HepG2 (cell line): ENCODE measurements around the gene BOLA3. TPM values are rescaled to one million over a fixed set of nuclear protein-coding genes. Genes with fewer than 3 reads are reported as not detected.

Experiments
- AHR ChIP-seq: IDR thresholded peaks from 2 replicates; pipeline ENCODE4 v1.6.1; 2018; ENCODE audit warnings: missing genetic modification reagents, missing compliant biosample characterization
- ARNT ChIP-seq: fragments of 450-650 bp; IDR thresholded peaks from 2 replicates; pipeline ENCODE4 v1.6.1; 2017
- FOXK2 ChIP-seq: fragments of 450-650 bp; IDR thresholded peaks from 2 replicates; pipeline ENCODE4 v1.6.1; 2016
- NR1H2 ChIP-seq: sonication (generic); formaldehyde crosslinking; IDR thresholded peaks from 2 replicates; pipeline ENCODE4 v1.8.1; 2022; ENCODE audit warnings: low read depth, missing genetic modification reagents, borderline replicate concordance
- NR2F6 ChIP-seq, 2 experiments: IDR thresholded peaks; 2 replicates each; pipeline ENCODE4 v1.6.1; 2016; ENCODE audit warnings: antibody characterized with exemption in 1 of 2, mild to moderate bottlenecking in 1 of 2
- PPARG ChIP-seq: conservative IDR thresholded peaks from 2 replicates; pipeline ENCODE4 v1.6.1; 2016; ENCODE audit warnings: missing biosample characterization, missing genetic modification reagents
- SMAD3 ChIP-seq: sonication (generic); formaldehyde crosslinking; IDR thresholded peaks from 2 replicates; pipeline ENCODE4 v1.4.0; 2020; ENCODE audit warnings: missing genetic modification reagents
- ZFAT ChIP-seq: sonication (generic); formaldehyde crosslinking; conservative IDR thresholded peaks from 2 replicates; pipeline ENCODE4 v1.8.1; 2023; ENCODE audit warnings: missing genetic modification reagents, inconsistent platforms
- ZFYVE20 ChIP-seq: sonication (generic); formaldehyde crosslinking; IDR thresholded peaks from 2 replicates; pipeline ENCODE4 v1.8.0; 2023; ENCODE audit warnings: low read depth, mild to moderate bottlenecking, moderate library complexity, missing genetic modification reagents, borderline replicate concordance
- ZIK1 ChIP-seq: sonication (generic); formaldehyde crosslinking; IDR thresholded peaks from 2 replicates; pipeline ENCODE4 v1.5.0; 2020; ENCODE audit warnings: mild to moderate bottlenecking, low read depth, missing genetic modification reagents, borderline replicate concordance
- ZNF30 ChIP-seq: sonication (generic); formaldehyde crosslinking; IDR thresholded peaks from 2 replicates; pipeline ENCODE4 v1.5.0; 2020; ENCODE audit warnings: mild to moderate bottlenecking, missing genetic modification reagents
- ZNF569 ChIP-seq: sonication (generic); formaldehyde crosslinking; IDR thresholded peaks from 2 replicates; pipeline ENCODE4 v1.5.0; 2020; ENCODE audit warnings: mild to moderate bottlenecking, missing genetic modification reagents, moderate library complexity, borderline replicate concordance
- ZNF615 ChIP-seq: sonication (generic); formaldehyde crosslinking; IDR thresholded peaks from 2 replicates; pipeline ENCODE4 v1.5.0; 2020; ENCODE audit warnings: mild to moderate bottlenecking, missing genetic modification reagents, borderline replicate concordance
- ZNF652 ChIP-seq: IDR thresholded peaks from 2 replicates; pipeline ENCODE4 v1.6.1; 2016; ENCODE audit warnings: low read depth, borderline replicate concordance
- ZSCAN31 ChIP-seq: sonication (generic); formaldehyde crosslinking; IDR thresholded peaks from 2 replicates; pipeline ENCODE4 v1.5.0; 2020; ENCODE audit warnings: low read depth, mild to moderate bottlenecking, missing genetic modification reagents
- polyA plus RNA-seq, 8 experiments: library from polyadenylated mRNA; depleted of rRNA in 3 of 8; stranded (reverse) in 7 of 8; unstranded in 1 of 8; fragments of >200 nt; fragmentation: Illumina TruSeq in 4 of 8; extraction: Trizol in 4 of 8; gene quantifications; 2 replicates each; pipeline versions ENCODE4 v1.2.1 to v1.2.3, GENCODE V29; 2011 to 2016; ENCODE audit warnings: low read depth in 4 of 8, missing spikeins in 1 of 8, mixed read lengths in 1 of 8; ENCODE audit not compliant: insufficient read depth in 1 of 8
- total RNA-seq, 5 experiments: library from RNA; depleted of rRNA; stranded (reverse); fragments of >200 nt; fragmentation: Illumina TruSeq; extraction: Trizol; gene quantifications; 2 replicates each; pipeline ENCODE4 v1.2.3, GENCODE V29; 2016; ENCODE audit warnings: low read depth in 1 of 5
- TF ChIP-seq, protein P1 (sequence below): sonication (generic); formaldehyde crosslinking; IDR thresholded peaks from 2 replicates; pipeline ENCODE4 v1.4.0; 2020; ENCODE audit warnings: mild to moderate bottlenecking, missing genetic modification reagents, borderline replicate concordance
- TF ChIP-seq, protein P2 (sequence below): sonication (generic); formaldehyde crosslinking; IDR thresholded peaks from 2 replicates; pipeline ENCODE4 v1.4.0; 2020; ENCODE audit warnings: missing genetic modification reagents
- TF ChIP-seq, protein P3 (sequence below): sonication (generic); formaldehyde crosslinking; IDR thresholded peaks from 2 replicates; pipeline ENCODE4 v1.5.1; 2020; ENCODE audit warnings: missing genetic modification reagents, mild to moderate bottlenecking, borderline replicate concordance
- TF ChIP-seq, protein P4 (sequence below): sonication (generic); formaldehyde crosslinking; IDR thresholded peaks from 2 replicates; pipeline ENCODE4 v1.5.0; 2020; ENCODE audit warnings: missing genetic modification reagents
- TF ChIP-seq, protein P5 (sequence below): sonication (generic); formaldehyde crosslinking; conservative IDR thresholded peaks from 2 replicates; pipeline ENCODE4 v1.5.0; 2020; ENCODE audit warnings: missing genetic modification reagents

The BOLA3 gene
- total and polyA plus RNA-seq, 2 of the 13 experiments (the other 11 are each of a cell fraction or from before 2014, with no cell fraction given), result 89.7 to 170 TPM

DNA sequence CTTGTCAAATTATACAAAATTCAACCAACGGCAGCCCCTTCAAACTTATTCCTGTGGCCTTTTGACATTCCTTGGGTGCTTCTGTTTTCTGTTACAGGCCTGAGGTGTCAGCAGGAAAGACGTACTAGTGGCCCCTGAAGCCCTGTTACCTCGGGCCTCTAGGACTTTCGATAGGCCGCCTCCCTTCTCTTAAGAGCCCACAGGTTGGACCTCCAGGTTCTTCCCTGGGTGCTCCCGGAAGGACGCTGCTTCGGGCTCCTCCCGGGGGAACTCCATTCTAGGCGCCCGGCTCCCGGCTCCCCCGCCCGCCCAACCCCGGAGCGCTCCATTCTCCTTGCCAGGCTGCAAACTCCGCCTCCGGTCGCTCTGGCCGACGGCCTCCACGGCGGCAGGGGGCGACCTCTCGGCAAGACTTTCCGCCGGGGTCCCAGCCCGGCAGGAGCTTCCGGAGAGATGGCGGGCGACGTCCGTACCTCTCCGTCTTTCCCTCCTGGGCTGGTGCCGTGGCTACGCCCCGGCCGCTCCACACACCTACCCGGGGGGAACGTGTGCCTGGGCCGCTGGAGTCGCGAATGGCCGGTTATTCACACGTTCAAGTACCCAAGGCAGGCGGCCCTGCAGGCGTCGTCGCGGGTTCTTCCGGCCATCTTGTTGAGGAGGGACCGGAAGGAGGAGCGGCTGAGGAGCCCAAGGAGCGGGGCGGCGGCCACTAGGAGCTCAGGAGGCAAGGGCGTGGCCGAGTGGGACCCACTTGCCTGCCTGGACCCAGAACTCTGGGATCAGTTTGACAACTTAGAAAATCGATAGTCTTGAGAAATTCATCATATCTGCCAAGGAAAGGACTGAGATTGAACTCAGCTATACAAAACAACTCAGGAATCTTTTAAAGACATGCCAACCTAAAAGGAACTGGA is 27.5 kb downstream of the BOLA3 start (continued):
- TF ChIP-seq, protein P1, sequence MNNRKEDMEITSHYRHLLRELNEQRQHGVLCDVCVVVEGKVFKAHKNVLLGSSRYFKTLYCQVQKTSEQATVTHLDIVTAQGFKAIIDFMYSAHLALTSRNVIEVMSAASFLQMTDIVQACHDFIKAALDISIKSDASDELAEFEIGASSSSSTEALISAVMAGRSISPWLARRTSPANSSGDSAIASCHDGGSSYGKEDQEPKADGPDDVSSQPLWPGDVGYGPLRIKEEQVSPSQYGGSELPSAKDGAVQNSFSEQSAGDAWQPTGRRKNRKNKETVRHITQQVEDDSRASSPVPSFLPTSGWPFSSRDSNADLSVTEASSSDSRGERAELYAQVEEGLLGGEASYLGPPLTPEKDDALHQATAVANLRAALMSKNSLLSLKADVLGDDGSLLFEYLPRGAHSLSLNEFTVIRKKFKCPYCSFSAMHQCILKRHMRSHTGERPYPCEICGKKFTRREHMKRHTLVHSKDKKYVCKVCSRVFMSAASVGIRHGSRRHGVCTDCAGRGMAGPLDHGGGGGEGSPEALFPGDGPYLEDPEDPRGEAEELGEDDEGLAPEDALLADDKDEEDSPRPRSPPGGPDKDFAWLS (CRISPR knock-in tag), result no peak
- TF ChIP-seq, protein P2, sequence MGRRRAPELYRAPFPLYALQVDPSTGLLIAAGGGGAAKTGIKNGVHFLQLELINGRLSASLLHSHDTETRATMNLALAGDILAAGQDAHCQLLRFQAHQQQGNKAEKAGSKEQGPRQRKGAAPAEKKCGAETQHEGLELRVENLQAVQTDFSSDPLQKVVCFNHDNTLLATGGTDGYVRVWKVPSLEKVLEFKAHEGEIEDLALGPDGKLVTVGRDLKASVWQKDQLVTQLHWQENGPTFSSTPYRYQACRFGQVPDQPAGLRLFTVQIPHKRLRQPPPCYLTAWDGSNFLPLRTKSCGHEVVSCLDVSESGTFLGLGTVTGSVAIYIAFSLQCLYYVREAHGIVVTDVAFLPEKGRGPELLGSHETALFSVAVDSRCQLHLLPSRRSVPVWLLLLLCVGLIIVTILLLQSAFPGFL (CRISPR knock-in tag), result no peak
- TF ChIP-seq ZIK1 (CRISPR knock-in tag) (peak; percentile 88; the same call in 1 of the 2 replicates), ZNF30 (CRISPR knock-in tag) (peak; percentile 93), ZNF569 (CRISPR knock-in tag) (peak; percentile 94; the same call in 1 of the 2 replicates), ZFAT (CRISPR knock-in tag) (no peak), SMAD3 (CRISPR knock-in tag) (peak; percentile 94), AHR (CRISPR knock-in tag) (peak; percentile 99), ARNT (no peak), ZSCAN31 (peak; percentile 76; the same call in 1 of the 2 replicates), ZFYVE20 (CRISPR knock-in tag) (no peak), FOXK2 (no peak), NR1H2 (CRISPR knock-in tag) (peak; percentile 83), PPARG (CRISPR knock-in tag) (peak; percentile 14; the same call in 1 of the 2 replicates), NR2F6 (IDR thresholded peaks at IDR 0.05) (no peak), NR2F6 (CRISPR knock-in tag; IDR thresholded peaks at IDR 0.05) (peak; percentile 56), ZNF615 (peak; percentile 93; the same call in 1 of the 2 replicates), ZNF652 (CRISPR knock-in tag) (peak; percentile 19; the same call in 1 of the 2 replicates)
- TF ChIP-seq, protein P3, sequence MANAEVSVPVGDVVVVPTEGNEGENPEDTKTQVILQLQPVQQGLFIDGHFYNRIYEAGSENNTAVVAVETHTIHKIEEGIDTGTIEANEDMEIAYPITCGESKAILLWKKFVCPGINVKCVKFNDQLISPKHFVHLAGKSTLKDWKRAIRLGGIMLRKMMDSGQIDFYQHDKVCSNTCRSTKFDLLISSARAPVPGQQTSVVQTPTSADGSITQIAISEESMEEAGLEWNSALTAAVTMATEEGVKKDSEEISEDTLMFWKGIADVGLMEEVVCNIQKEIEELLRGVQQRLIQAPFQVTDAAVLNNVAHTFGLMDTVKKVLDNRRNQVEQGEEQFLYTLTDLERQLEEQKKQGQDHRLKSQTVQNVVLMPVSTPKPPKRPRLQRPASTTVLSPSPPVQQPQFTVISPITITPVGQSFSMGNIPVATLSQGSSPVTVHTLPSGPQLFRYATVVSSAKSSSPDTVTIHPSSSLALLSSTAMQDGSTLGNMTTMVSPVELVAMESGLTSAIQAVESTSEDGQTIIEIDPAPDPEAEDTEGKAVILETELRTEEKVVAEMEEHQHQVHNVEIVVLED (CRISPR knock-in tag), result peak; percentile 86
- TF ChIP-seq, protein P4, sequence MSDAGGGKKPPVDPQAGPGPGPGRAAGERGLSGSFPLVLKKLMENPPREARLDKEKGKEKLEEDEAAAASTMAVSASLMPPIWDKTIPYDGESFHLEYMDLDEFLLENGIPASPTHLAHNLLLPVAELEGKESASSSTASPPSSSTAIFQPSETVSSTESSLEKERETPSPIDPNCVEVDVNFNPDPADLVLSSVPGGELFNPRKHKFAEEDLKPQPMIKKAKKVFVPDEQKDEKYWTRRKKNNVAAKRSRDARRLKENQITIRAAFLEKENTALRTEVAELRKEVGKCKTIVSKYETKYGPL (CRISPR knock-in tag), result peak; percentile 71; the same call in 1 of the 2 replicates
- TF ChIP-seq, protein P5, sequence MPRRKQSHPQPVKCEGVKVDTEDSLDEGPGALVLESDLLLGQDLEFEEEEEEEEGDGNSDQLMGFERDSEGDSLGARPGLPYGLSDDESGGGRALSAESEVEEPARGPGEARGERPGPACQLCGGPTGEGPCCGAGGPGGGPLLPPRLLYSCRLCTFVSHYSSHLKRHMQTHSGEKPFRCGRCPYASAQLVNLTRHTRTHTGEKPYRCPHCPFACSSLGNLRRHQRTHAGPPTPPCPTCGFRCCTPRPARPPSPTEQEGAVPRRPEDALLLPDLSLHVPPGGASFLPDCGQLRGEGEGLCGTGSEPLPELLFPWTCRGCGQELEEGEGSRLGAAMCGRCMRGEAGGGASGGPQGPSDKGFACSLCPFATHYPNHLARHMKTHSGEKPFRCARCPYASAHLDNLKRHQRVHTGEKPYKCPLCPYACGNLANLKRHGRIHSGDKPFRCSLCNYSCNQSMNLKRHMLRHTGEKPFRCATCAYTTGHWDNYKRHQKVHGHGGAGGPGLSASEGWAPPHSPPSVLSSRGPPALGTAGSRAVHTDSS, result no peak; the same call in 1 of the 2 replicates
